Muscle layer of duodenum (tissue), 2 donors: ENCODE results near the gene LRRC25.

Source experiments
- H3K27ac ChIP-seq: one replicate; pipeline ENCODE4 v1.7.0; 2013; ENCODE audit warnings: mild to moderate bottlenecking, low read length
- H3K27me3 ChIP-seq: one replicate; pipeline ENCODE4 v1.7.0; 2013; ENCODE audit warnings: low read depth, mild to moderate bottlenecking, control low read depth, low read length
- H3K36me3 ChIP-seq, 2 donors: one replicate each; pipeline ENCODE4 v1.7.0; 2013; ENCODE audit warnings: low read length in 2 of 2, control low read depth in 1 of 2, mild to moderate bottlenecking in 1 of 2; ENCODE audit not compliant: insufficient read depth in 2 of 2, control insufficient read depth in 1 of 2
- H3K4me1 ChIP-seq, 2 donors: one replicate each; pipeline ENCODE4 v1.7.0; 2013; ENCODE audit warnings: low read length in 2 of 2, mild to moderate bottlenecking in 2 of 2, control low read depth in 1 of 2, moderate library complexity in 1 of 2; ENCODE audit not compliant: insufficient read depth in 2 of 2, control insufficient read depth in 1 of 2
- H3K4me3 ChIP-seq, 2 donors: one replicate each; pipeline ENCODE4 v1.7.0; 2013; ENCODE audit warnings: low read length in 2 of 2, low read depth in 1 of 2, mild to moderate bottlenecking in 1 of 2
- H3K9me3 ChIP-seq, 2 donors: one replicate each; pipeline ENCODE4 v1.7.0; 2013; ENCODE audit warnings: low read length in 2 of 2, control low read depth in 1 of 2, mild to moderate bottlenecking in 1 of 2; ENCODE audit not compliant: control insufficient read depth in 1 of 2
- donor health status: healthy.

The LRRC25 gene

DNA sequence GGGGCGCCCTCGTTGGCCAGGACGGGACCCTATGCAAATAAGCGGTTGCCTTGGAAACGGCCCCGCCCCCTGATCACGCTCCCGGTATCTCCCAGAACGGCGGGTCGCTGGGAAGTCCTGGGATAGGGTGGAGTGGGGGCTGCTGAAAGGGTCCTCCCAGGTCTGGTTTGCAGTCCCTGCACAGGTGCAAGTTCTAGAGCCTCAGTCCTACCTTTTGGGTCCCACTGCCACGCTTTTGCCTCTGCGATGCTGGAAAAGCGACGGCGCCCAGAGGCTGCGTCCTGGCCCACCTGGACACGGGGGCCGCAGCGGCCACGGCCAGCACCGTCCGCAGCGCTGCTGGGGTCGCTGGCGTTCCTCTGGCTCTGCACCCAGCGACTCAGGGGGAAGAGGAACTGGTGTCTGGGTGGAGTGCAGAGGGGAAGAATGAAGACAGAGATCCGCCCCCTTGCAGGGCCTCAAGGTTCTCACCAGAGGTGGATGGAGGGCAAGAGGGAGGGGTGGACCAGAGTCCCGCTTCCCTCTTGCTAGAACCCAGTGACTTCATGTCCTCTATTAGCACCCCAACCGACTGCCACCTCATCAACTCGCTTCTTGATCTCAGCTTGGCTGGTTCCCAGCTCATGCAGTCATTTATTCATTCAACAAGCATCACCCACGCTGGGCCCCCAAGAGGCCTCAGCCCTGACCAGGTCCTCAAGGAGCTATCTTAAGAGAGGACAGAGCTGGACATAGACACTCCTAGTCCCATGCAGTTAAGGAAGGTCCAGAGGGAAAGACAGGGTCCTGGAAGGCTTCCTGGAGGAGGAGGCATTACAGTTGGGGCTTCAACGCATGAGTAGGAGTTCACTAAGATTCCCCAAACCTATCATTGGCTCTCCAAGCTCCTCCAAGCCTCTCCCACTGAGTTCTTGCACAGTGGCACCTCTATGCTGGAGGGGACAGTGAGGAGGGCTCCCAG lies at the start of gene LRRC25:
Gene LRRC25 (minus strand): TSS at position 381 of the 961 bp plus-strand sequence. CDS start 659 bp downstream, outside the sequence.
- Histone ChIP-seq H3K4me1 (peaks cover 0 to 10% of the 10 kb centered on the region in 2 donors), H3K27ac (peak within 1 kb of the TSS; percentile 18), H3K4me3 (peak within 1 kb of the TSS; percentile 42 to 54)

DNA sequence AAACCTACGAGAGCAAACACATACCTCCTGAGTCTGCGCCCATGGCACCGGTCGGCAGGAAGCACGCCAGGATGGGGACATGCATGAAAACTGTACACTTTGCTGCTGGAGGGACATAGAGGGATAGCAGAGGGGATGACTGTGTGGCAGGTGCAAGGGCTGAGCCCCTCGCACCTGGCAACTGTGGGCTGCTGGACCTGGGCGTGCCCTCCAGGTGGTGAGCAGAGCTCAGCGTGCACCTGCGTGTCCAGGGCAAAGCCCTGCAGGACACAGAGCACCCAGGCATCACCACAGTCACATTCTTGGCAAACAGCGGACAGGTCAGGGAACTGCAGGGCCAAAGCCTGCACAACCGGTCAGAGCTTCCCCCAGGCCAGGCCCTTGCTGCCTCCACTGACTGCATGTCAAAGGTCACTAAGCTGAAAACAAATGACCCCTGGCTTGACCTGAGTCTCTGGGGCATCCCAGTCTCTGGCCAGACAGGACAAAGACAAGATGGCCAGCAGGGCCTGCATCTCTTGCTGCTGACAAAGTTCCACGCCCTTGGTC lies 49.5 kb upstream of the LRRC25 start:
- Histone ChIP-seq H3K27ac (no peak overlapping the region), H3K27me3 (no peaks in the 10 kb centered on the region), H3K4me3 (no peak overlapping the region), H3K9me3 (no peaks in the 10 kb centered on the region), H3K36me3 (peaks cover 38 to 78% of the 10 kb centered on the region in 2 donors), H3K4me1 (peaks cover 3 to 9% of the 10 kb centered on the region in 2 donors)

More for the DNA sequence above, at the start of gene LRRC25:
- no peaks in the 10 kb centered on the region for H3K9me3 ChIP-seq
- no peaks in the 10 kb centered on the region for H3K27me3 ChIP-seq
- H3K36me3 ChIP-seq, result no peaks in the 10 kb centered on the region

DNA sequence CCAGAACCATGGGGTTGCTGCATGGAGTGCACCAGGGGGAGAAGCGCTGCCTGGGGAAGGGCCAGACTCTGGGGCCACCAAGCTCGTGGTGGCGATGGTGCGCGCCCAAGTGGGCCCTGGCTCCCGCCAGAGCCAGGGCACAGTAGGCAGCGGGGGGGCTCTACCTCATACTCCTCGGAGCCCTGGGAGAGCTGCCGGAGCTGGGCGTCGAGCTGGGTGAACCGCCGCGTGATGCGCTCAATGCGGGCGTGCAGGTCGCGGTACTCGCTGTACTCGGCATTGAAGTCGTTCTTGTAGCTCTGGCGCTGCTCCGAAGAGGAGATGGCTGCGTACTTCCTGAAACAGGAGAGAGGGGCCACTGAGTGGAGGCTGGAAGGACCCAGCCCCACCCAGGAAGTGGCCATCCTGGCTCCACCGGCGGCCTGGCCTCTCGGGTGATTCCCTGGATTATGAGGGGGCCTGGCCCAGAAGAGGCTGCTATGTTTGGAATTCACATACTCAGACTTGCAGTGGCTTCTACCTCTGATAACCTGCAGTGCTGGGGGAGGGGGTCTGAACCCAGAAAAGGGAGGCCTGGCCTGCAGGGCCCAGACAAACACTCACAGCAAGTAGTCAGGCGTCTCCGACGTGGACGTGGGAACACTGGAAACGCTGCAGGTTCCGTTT lies 48.9 kb upstream of the LRRC25 start:
- H3K36me3 ChIP-seq, result peaks cover 38 to 75% of the 10 kb centered on the region in 2 donors

DNA sequence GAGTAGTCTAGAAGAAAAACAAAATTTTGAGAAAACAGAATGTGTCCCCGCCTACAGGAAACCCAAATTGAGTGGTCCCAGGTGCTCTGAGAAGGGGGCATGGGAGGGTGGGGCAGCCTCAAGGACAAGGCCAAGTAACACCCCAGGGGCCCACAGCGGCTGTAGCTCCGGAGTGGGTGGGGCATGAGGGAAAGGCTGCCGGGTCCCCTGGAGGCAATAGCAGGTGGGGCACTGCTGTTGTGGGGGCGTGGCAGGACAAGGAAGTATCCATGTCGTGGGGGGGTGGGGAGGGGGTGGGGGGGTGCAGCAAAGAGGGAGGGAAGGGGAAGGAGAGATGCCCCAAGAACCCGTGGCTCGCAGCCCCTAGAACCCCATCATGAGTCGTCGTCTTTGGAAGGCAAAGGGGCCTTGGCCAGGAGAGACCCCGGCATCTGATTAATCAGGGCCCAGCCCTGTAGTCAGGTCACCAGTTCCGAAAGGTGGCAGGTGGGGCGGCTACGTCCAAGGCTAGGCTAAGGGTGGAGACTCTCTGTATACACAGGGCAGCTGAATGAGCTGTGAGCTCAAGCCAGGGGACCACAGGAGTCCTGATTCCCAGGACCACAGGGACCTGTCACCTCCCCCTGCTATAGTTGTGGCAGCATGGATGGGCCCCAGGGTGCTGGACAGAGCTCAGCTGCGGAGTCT lies 48.0 kb upstream of the LRRC25 start:
- H3K27me3 ChIP-seq, result no peaks in the 10 kb centered on the region
- no peaks in the 10 kb centered on the region for H3K9me3 ChIP-seq
- no peak overlapping the region for H3K27ac ChIP-seq
- no peak overlapping the region for H3K4me3 ChIP-seq
- H3K4me1 ChIP-seq, result peaks cover 0 to 3% of the 10 kb centered on the region in 2 donors
- peaks cover 38 to 71% of the 10 kb centered on the region in 2 donors for H3K36me3 ChIP-seq

More for the DNA sequence above, 48.9 kb upstream of the LRRC25 start:
- Histone ChIP-seq H3K4me1 (peaks cover 3 to 7% of the 10 kb centered on the region in 2 donors), H3K4me3 (no peak overlapping the region), H3K9me3 (no peaks in the 10 kb centered on the region), H3K27ac (no peak overlapping the region), H3K27me3 (no peaks in the 10 kb centered on the region)

DNA sequence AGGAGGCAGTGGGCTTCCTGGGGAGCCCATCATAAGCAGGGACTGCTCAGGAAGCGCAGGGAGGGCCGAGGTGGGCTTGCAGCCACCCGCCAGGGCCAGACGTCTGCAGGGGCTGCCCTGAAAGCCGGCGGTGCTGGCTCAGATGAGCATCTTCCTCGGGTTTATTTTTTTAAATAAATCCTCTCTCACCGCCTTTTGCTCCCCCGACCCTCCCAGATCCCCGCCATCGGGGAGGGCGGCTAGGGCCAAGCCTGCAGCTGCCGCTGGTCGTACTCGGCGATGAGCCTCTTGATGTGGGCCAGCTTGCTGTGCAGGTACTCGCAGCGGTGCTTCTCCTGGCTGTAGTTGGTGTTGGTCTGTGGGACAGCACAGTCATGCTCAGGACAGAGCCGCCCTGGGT lies 47.1 kb upstream of the LRRC25 start:
- H3K36me3 ChIP-seq, result peaks cover 32 to 62% of the 10 kb centered on the region in 2 donors
- H3K27ac ChIP-seq, result no peak overlapping the region
- no peaks in the 10 kb centered on the region for H3K27me3 ChIP-seq
- H3K4me3 ChIP-seq, result no peak overlapping the region
- peaks cover 0 to 3% of the 10 kb centered on the region in 2 donors for H3K4me1 ChIP-seq
- no peaks in the 10 kb centered on the region for H3K9me3 ChIP-seq

DNA sequence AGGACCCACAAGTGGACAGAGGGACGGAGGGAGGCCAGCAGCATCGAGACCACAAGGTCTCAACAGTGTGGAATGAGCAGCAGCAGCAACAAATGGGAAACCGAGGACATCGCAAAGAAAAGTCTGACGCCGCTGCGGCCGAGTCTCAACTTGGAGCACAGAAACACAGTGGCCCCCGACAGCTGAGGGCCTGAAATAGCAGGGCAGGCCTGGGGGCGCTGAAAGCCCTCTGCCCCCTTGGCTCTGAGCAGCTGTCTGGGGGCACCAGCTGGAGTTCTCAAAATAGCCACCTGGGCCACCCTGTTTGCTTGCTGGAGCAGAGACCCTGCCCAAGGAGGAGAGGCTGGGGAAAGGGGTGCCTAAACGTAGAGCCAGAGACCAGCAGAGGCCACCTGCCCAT lies 46.4 kb upstream of the LRRC25 start:
- Histone ChIP-seq H3K9me3 (no peaks in the 10 kb centered on the region), H3K27ac (no peak overlapping the region), H3K27me3 (no peaks in the 10 kb centered on the region), H3K4me1 (peaks cover 3 to 5% of the 10 kb centered on the region in 2 donors), H3K36me3 (peaks cover 26 to 55% of the 10 kb centered on the region in 2 donors), H3K4me3 (no peak overlapping the region)

DNA sequence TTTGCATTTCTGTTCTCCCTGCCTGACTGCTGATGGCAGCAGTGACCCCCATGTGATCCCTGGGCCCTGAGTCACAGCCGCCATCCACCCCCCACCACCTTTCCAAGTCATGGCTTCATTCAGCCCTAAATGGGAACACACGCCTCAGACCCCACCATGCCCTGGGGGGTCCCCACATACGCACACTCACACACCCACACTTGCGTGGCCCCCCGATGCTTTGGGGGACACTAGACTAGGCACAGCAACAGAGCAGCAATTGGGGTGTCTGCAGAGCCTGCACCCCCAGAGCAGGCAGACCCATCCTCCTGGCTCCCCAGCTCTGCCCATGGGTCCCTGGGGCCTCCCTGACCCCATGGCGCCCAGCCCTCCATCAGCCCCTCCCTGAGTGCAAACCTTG lies 46.0 kb upstream of the LRRC25 start:
- H3K27ac ChIP-seq, result no peak overlapping the region
- H3K9me3 ChIP-seq, result no peaks in the 10 kb centered on the region
- peaks cover 5 to 10% of the 10 kb centered on the region in 2 donors for H3K4me1 ChIP-seq
- no peak overlapping the region for H3K4me3 ChIP-seq
- no peaks in the 10 kb centered on the region for H3K27me3 ChIP-seq
- H3K36me3 ChIP-seq, result peaks cover 24 to 51% of the 10 kb centered on the region in 2 donors

DNA sequence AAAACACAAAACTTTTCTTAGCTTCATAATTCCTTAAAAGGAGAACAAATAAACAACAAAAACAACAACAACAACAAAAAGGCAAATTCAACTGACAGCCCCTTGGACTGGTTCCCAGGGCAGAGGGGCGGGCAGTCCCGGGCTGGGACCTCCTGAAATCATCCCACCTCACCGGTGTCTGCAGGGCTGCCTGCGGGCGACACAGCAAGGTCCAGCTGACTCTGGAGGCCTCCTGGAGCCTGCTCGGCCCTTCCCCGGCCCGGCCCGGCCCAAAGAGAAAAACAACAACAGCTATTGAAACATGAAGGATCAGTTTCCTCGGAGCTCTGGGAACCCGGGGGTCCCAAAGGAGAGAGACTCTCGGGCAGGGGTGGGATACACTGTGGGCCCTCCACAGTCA lies 45.5 kb upstream of the LRRC25 start:
- Histone ChIP-seq H3K9me3 (no peaks in the 10 kb centered on the region), H3K27me3 (no peaks in the 10 kb centered on the region), H3K4me3 (no peak overlapping the region), H3K36me3 (peaks cover 21 to 46% of the 10 kb centered on the region in 2 donors), H3K27ac (no peak overlapping the region), H3K4me1 (peaks cover 7 to 13% of the 10 kb centered on the region in 2 donors)

DNA sequence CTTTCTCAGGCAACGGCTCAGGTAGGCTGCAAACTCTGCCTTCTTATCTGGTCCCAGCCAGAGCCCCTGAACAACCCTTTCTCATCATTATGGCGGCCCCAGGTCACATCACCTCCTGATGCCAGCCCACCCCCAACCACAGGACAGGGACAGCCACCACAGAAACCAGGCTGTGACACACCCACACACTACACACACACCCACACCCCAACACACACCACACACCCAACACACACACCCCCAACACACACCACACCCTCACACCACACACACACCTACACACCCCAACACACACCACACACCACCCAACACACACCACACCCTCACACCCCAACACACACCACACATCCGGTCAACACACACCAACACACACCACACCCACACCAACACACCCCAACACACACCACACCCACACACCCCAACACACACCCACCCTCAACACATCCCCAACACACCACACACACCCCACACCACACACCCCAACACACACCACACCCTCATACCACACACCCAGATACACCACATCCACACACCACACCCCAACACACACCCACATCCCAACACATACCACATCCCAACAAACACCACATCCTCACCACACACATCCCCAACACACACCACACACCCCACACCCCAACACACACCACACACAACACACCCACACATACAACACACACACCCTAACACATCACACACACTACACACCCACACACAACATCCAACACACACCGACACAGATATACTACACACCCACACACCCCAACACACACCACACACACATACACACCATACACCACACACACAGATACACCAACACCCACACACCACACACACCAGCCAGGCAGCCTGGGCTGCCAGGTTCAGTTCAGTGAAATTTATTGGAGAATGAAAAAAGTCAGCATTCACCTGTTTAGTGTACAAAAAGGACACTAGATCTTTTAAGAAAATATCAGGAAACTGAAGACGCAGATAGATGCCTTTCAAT lies 44.7 kb upstream of the LRRC25 start:
- Histone ChIP-seq H3K36me3 (peaks cover 21 to 37% of the 10 kb centered on the region in 2 donors), H3K4me3 (no peak overlapping the region), H3K4me1 (peaks cover 7 to 15% of the 10 kb centered on the region in 2 donors), H3K27me3 (no peaks in the 10 kb centered on the region), H3K9me3 (no peaks in the 10 kb centered on the region), H3K27ac (no peak overlapping the region)
